Upper lobe of left lung (tissue), 6 donors: ENCODE results near the gene REEP5. TPM values are rescaled to one million over a fixed set of nuclear protein-coding genes. Genes with fewer than 3 reads are reported as not detected.
"Not testable (repeated sequence)": the region's sequence is repeated elsewhere in the genome, so short reads cannot be mapped to it uniquely, and the experiment has no call there.

ENCODE experiments used
- ATAC-seq, 2 donors: fragments of 200-7000 bp; cut with Tn5 transposase; one replicate each; pipeline ENCODE4 v1.9.1; 2022; ENCODE audit warnings: mild to moderate bottlenecking in 2 of 2, moderate library complexity in 2 of 2; ENCODE audit not compliant: low FRiP score in 2 of 2
- DNase-seq, 2 donors: peaks; one replicate each; pipeline ENCODE4 v3.0.0-alpha.2; 2019 to 2020
- H3K27ac ChIP-seq, 4 donors: fragments of 200-600 bp; sonication (generic); one replicate each; pipeline ENCODE4 v1.5.1; 2016 to 2019
- H3K27me3 ChIP-seq, 4 donors: fragments of 200-600 bp; sonication (generic); one replicate each; pipeline ENCODE4 v1.5.1; 2017 to 2019
- H3K36me3 ChIP-seq, 4 donors: fragments of 200-600 bp; sonication (generic); one replicate each; pipeline ENCODE4 v1.5.1; 2016 to 2019
- H3K4me1 ChIP-seq, 4 donors: fragments of 200-600 bp; sonication (generic); one replicate each; pipeline ENCODE4 v1.5.1; 2018 to 2019
- H3K4me3 ChIP-seq, 4 donors: fragments of 200-600 bp; sonication (generic); one replicate each; pipeline ENCODE4 v1.5.1; 2017 to 2019; ENCODE audit warnings: mild to moderate bottlenecking in 2 of 4, moderate library complexity in 1 of 4
- H3K9me3 ChIP-seq, 4 donors: fragments of 200-600 bp; sonication (generic); one replicate each; pipeline ENCODE4 v1.5.1; 2018 to 2019
- EP300 ChIP-seq, 4 donors: sonication (generic); formaldehyde crosslinking; IDR thresholded peaks; one replicate each; pipeline ENCODE4 v1.5.1; 2017; ENCODE audit warnings: antibody characterized with exemption in 4 of 4, control low read depth in 2 of 4
- POLR2A ChIP-seq, 4 donors: fragments of 450-650 bp; IDR thresholded peaks; one replicate each; pipeline ENCODE4 v1.5.1; 2016 to 2017; ENCODE audit warnings: antibody characterized with exemption in 4 of 4, mild to moderate bottlenecking in 2 of 4
- POLR2AphosphoS5 ChIP-seq, 2 donors: sonication (generic); formaldehyde crosslinking; IDR thresholded peaks; one replicate each; pipeline ENCODE4 v1.5.1; 2017; ENCODE audit warnings: antibody characterized with exemption in 2 of 2
- WGBS, 2 donors: methylation state at CpG; one replicate each; pipeline ENCODE4 v1.1.5; 2017 to 2018; 5-methylcytosine and 5-hydroxymethylcytosine counted together
- total RNA-seq, 6 donors: library from RNA; depleted of rRNA in 4 of 6; stranded (reverse); fragments of >200 nt in 4 of 6; gene quantifications; one replicate each; pipeline versions ENCODE4 v1.1.0 to v1.2.1, GENCODE V29; 2016 to 2021
- TF ChIP-seq, protein P1 (sequence below), 6 experiments: fragments of 450-650 bp in 4 of 6; fragments of 200-600 bp in 2 of 6; sonication (generic) in 2 of 6; IDR thresholded peaks; one replicate each; pipeline ENCODE4 v1.5.1; 2016 to 2019; ENCODE audit warnings: antibody characterized with exemption in 6 of 6
- donor health status: DM: no; HTN: no; CAD: no; lungs with moderate emphysema.
- donor health status: DM: no; HTN: yes; CAD: no; lungs with severe emphysema.

REEP5 gene
- total RNA-seq, 6 donors from 2014 or later = 43.0 to 108 (median 95.3) TPM

DNA sequence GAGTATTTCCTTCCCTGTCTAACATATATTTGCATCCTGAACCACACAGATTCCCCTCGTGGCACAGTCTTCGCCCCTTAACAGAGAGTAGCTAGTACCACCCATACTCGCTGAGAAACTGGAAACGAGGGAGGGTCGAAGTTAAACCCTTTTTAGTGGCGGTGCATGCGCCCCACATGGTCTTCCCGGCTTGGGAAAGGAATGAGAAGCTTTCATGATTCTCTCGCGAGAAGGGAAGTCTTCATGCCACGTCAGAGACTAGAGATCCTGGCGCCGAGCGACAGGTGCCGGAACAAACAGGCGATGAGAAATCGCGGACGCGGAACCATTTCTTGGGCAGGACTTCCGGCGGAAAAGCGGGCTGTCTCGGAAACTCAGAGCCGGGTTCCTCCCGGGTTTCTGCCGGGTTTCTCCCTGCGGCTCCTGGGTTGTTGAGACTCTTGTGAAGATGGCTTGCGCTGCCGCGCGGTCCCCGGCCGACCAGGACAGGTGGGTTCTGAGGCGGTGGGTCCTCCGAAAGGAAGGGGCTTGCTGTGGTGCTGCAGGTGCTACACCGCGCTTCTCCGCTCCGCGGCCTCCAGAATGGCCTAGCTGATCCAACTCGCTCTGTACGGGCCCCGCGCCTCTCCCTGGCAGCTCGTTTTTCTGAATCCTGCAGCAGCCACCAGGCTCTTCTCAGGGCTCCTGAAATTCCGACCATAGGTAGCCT lies 60.9 kb downstream of the REEP5 start, which contains the start of gene SRP19:
Gene SRP19, plus strand, starts transcription at position 359 of the 709 bp plus-strand sequence. Its CDS starts 90 bp downstream, at position 449.
- Histone ChIP-seq H3K9me3 (no peaks in the 10 kb centered on the region), H3K4me1 (peaks cover 23 to 30% (median 27%) of the 10 kb centered on the region in 4 donors), H3K27me3 (no peaks in the 10 kb centered on the region), H3K4me3 (peak within 1 kb of the TSS; percentile 68 to 77 (median 71)), H3K27ac (peak within 1 kb of the TSS; percentile 78 to 86 (median 84)), H3K36me3 (peaks cover 13 to 31% (median 15%) of the 10 kb centered on the region in 4 donors)
- 3 to 6% methylated on average over 20 to 40 of the region's 47 CpGs for WGBS, 2 donors
- TF ChIP-seq EP300 (IDR thresholded peaks at IDR 0.05) = no peak
- peak; percentile 15 to 81 (median 60) for TF ChIP-seq POLR2A (IDR thresholded peaks at IDR 0.05)
- TF ChIP-seq POLR2AphosphoS5 (IDR thresholded peaks at IDR 0.05) = peak; percentile 78 to 82
- TF ChIP-seq, protein P1, sequence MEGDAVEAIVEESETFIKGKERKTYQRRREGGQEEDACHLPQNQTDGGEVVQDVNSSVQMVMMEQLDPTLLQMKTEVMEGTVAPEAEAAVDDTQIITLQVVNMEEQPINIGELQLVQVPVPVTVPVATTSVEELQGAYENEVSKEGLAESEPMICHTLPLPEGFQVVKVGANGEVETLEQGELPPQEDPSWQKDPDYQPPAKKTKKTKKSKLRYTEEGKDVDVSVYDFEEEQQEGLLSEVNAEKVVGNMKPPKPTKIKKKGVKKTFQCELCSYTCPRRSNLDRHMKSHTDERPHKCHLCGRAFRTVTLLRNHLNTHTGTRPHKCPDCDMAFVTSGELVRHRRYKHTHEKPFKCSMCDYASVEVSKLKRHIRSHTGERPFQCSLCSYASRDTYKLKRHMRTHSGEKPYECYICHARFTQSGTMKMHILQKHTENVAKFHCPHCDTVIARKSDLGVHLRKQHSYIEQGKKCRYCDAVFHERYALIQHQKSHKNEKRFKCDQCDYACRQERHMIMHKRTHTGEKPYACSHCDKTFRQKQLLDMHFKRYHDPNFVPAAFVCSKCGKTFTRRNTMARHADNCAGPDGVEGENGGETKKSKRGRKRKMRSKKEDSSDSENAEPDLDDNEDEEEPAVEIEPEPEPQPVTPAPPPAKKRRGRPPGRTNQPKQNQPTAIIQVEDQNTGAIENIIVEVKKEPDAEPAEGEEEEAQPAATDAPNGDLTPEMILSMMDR (IDR thresholded peaks at IDR 0.05) = peak in 2 of 6 experiments; percentile 9 to 24
- DNase-seq (peak; percentile 91 to 96), ATAC-seq (peak; percentile 96 to 97)

DNA sequence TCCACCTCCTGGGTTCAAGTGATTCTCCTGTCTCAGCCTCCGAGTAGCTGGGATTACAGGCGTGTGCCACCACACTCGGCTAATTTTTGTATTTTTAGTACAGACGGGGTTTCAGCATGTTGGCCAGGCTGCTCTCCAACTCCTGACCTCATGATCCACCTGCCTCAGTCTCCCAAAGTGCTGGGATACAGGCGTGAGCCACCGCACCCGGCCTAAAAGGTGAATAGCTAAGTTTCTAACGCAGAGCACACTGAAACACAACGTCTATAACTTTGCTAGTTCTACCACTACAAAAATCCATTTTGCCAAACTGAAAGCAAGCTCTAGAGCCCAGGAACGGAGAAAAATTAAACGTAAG lies 61.5 kb downstream of the REEP5 start:
- peak overlapping the region; percentile 78 to 86 (median 84) for H3K27ac ChIP-seq
- peak overlapping the region; percentile 31 to 71 (median 70) for H3K4me3 ChIP-seq
- not testable (repeated sequence) for ATAC-seq, DNase-seq, H3K27me3 ChIP-seq, H3K9me3 ChIP-seq
- TF ChIP-seq EP300 (IDR thresholded peaks at IDR 0.05) = peak in 1 of 4 donors; percentile 0
- 75 to 77% methylated on average over 11 of the region's 11 CpGs for WGBS, 2 donors
- peaks cover 23 to 30% (median 27%) of the 10 kb centered on the region in 4 donors for H3K4me1 ChIP-seq
- H3K36me3 ChIP-seq = peaks cover 11 to 25% (median 13%) of the 10 kb centered on the region in 4 donors

DNA sequence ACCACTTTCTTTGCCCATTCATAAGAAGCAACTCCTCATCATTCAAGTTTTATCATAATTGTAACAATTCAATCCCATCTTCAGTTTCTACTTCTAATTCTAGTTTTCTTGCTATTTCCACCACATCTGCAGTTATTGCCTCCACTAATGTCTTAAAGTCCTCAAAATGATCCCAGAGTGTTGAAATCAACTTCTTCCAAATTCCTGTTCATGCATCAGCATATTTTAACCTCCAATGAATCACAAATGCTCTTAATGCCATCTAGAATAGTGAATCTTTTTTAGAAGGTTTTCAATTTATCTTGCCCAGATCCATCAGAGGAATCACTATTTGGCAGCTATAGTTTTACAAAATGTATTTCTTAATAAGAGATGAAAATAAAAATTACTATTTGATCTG lies 64.2 kb downstream of the REEP5 start:
- Histone ChIP-seq H3K27ac (no peak overlapping the region), H3K36me3 (peaks cover 0 to 3% (median 0%) of the 10 kb centered on the region in 4 donors), H3K4me3 (no peak overlapping the region), H3K4me1 (peaks cover 11 to 17% (median 17%) of the 10 kb centered on the region in 4 donors), H3K27me3 (no peaks in the 10 kb centered on the region), H3K9me3 (no peaks in the 10 kb centered on the region)
- TF ChIP-seq, protein P1 (IDR thresholded peaks at IDR 0.05) = no peak
- TF ChIP-seq POLR2AphosphoS5 (IDR thresholded peaks at IDR 0.05) (no peak), POLR2A (IDR thresholded peaks at IDR 0.05) (no peak), EP300 (IDR thresholded peaks at IDR 0.05) (no peak)
- DNase-seq (no peak), ATAC-seq (no peak)

DNA sequence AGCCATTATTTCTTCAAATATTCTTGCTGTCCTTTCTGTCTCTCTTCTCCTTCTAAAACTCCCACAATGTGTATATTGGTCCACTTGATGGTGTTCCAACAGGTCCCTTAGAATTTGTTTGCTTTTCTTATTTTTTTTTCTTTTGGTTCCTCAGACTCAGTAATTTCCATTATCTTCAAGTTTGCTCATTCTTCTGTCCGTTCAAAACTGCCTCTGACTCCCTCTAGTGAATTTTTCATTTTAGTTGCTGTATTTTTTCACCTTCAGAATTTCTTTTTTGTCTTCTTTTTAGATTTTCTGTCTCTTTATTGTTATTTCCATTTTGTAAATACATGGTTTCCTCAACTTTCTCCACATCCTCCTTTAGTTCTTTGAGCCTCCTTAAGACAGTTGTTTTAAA lies 67.4 kb downstream of the REEP5 start:
- no peaks in the 10 kb centered on the region for H3K36me3 ChIP-seq
- TF ChIP-seq, protein P1 (IDR thresholded peaks at IDR 0.05) = no peak
- TF ChIP-seq POLR2A (IDR thresholded peaks at IDR 0.05) (no peak), EP300 (IDR thresholded peaks at IDR 0.05) (no peak), POLR2AphosphoS5 (IDR thresholded peaks at IDR 0.05) (no peak)
- no peak overlapping the region for H3K4me3 ChIP-seq
- WGBS, 2 donors = 59 to 83% methylated on average over 1 of the region's 1 CpG
- no peaks in the 10 kb centered on the region for H3K27me3 ChIP-seq
- H3K9me3 ChIP-seq = no peaks in the 10 kb centered on the region
- DNase-seq (no peak), ATAC-seq (no peak)
- H3K27ac ChIP-seq = no peak overlapping the region
- H3K4me1 ChIP-seq = no peaks in the 10 kb centered on the region

DNA sequence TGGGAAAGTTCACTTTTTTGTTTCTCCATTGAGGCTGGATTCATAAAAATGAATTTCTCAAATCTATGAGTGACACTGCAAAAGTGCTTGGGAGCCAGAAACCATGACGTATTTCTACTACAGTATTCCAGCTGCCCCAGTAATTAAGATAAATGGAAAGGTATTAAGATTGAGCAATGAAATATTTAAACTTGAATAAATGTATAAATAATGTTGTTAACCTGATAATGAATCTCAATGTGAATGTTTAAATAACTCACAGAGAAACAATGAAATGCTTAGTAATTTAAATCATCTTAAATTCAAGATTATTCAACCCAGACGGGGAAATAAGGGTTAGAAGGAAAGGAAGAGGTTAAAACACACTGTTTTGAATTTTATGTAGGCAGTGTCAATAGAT lies 72.1 kb downstream of the REEP5 start:
- TF ChIP-seq EP300 (IDR thresholded peaks at IDR 0.05) (no peak), POLR2AphosphoS5 (IDR thresholded peaks at IDR 0.05) (no peak), POLR2A (IDR thresholded peaks at IDR 0.05) (no peak)
- TF ChIP-seq, protein P1 (IDR thresholded peaks at IDR 0.05) = no peak
- ATAC-seq (no peak), DNase-seq (no peak)
- Histone ChIP-seq H3K27me3 (no peaks in the 10 kb centered on the region), H3K9me3 (no peaks in the 10 kb centered on the region), H3K4me1 (peaks cover 0 to 4% (median 0%) of the 10 kb centered on the region in 4 donors), H3K36me3 (no peaks in the 10 kb centered on the region), H3K4me3 (no peak overlapping the region), H3K27ac (no peak overlapping the region)
- 65 to 75% methylated on average over 2 of the region's 2 CpGs for WGBS, 2 donors
